Measurements from ENCODE around the gene SULT2B1.

Gene SULT2B1

DNA sequence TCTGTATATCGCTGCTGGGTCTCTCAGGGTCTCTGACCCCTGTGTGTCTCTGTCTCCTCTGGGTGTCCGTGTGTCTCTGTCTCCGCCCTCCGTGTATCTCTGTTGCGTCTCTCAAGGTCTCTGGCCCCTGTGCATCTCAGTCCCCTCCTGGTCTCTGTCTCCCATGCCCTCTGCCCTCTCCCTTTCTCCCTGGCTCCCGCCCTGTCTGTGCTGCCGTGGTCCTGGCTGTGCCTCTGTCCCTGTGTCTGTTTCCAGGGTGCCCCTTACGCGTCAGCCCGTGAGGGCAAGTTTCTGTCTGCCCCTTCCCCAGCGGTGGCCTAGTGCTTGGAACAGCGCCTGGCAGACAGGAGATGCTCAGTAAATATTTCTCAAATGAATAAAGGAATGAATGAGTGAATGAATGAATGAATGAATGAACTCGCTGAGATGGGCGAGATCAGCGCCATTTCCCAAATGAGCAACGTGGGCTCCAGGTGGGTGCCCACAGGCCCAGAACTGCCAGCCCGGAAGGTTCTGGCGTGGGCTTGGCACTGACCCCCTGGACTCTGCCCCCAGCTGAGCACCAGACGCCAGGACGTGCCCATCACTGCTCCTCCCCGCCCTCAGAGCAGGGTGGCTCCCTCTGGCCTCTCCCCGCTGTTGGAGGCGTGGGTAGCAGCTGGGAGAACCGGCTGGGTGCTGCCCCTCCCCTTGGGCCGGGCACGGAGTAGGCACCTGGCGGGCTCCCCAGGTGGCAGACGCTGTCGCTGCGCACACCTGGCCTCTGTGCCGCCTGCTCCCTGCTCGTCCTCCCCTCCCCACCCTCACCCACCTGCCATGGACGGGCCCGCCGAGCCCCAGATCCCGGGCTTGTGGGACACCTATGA lies at the start of gene SULT2B1:
Gene SULT2B1 (plus strand): TSS at position 736 of the 866 bp plus-strand sequence. CDS start 81 bp downstream, at position 817.
- peak; percentile 35 for ATAC-seq
- no peak within 1 kb of the TSS for H3K27ac Mint-ChIP-seq

GRCh38 chr19:48502350-48503018 lies 49.5 kb upstream of the SULT2B1 start:
- peak overlapping the region in 1 of 2 donors; percentile 89 for H3K27ac Mint-ChIP-seq
- peak overlapping the region; percentile 70 to 83 for H3K4me3 Mint-ChIP-seq
- DNase-seq = peak in 1 of 2 donors; percentile 66

More for the DNA sequence above, at the start of gene SULT2B1:
- Mint-ChIP-seq H3K4me3 (no peak within 1 kb of the TSS), H3K4me1 (no peaks in the 10 kb centered on the region), H3K27me3 (no peaks in the 10 kb centered on the region), H3K9me3 (no peaks in the 10 kb centered on the region)
- DNase-seq = no peak

DNA sequence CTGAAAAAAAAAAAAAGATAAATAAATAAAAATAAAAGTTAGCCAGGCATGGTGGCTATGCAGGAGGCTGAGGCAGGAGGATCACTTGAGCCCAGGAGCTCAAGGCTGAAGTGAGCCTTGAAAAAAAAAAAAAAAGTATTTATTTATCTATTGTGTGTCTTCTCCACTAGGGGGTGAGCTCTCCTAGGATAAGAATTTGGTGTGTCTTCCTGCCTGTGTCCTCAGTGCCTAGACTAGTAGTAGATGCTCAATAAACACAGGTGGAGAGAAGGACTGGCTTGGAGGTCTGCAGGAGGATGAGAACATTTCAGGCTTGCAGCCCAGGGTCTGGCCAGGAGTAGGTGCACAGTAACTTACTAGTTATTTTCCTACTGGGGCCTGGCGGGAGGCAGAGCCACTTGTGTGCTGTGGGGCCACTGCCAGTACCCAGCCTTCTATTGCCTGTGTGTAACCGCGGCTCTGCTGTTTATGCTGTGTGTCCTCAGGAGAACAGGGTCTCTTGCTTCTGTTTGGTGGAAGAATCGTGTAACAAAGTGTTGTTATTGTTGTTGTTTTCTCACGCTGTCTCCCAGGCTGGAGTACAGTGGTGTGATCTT lies 45.7 kb upstream of the SULT2B1 start:
- ATAC-seq = peak; percentile 42
- Mint-ChIP-seq H3K27me3 (no peaks in the 10 kb centered on the region), H3K4me1 (peaks cover 30% of the 10 kb centered on the region), H3K4me3 (no peak overlapping the region), H3K27ac (peak overlapping the region in 1 of 2 donors; percentile 35), H3K9me3 (no peaks in the 10 kb centered on the region)
- DNase-seq = no peak

More at GRCh38 chr19:48502350-48503018, 49.5 kb upstream of the SULT2B1 start:
- Mint-ChIP-seq H3K4me1 (peaks cover 31% of the 10 kb centered on the region), H3K9me3 (no peaks in the 10 kb centered on the region), H3K27me3 (no peaks in the 10 kb centered on the region)
- ATAC-seq = no peak

GRCh38 chr19:48507911-48508439 lies 44.0 kb upstream of the SULT2B1 start:
- Mint-ChIP-seq H3K4me1 (peaks cover 15% of the 10 kb centered on the region), H3K4me3 (no peak overlapping the region), H3K27me3 (no peaks in the 10 kb centered on the region), H3K9me3 (no peaks in the 10 kb centered on the region), H3K27ac (no peak overlapping the region)
- no peak for DNase-seq
- no peak for ATAC-seq

DNA sequence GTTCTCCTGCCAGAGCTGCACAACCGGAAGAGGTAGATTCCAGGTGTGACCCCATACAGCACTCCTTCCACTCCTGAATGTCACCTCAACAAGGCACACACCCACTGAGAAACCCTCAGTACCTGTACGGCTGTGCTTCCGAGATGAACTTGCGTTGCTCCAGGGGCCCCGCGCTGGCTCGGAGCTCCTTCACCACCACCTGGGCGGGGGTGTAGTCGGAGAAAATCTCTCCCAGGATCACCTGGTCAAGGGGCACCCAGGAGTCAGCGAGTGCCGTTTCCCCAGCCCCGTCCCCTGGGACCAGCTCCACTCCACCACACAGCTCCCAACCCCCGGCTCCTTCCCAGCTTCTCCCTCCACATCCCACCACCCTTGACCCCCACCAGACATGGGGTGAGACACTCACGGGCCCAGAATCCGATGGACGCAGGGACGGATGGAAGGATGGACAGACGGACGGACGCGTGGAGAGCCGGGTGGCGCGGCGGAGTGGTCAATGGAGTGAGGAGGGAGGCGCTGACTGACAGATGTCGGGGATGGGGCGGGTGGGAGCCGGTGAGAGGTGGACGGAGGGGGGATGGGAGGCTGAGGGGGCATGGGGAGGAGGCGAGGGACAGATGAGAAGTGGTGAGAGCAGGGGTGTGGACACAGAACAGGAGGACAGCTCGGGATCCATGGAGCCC lies 43.1 kb upstream of the SULT2B1 start:
- DNase-seq (no peak), ATAC-seq (no peak)
- Mint-ChIP-seq H3K4me3 (no peak overlapping the region), H3K27ac (no peak overlapping the region), H3K27me3 (no peaks in the 10 kb centered on the region), H3K9me3 (no peaks in the 10 kb centered on the region), H3K4me1 (peaks cover 17% of the 10 kb centered on the region)

GRCh38 chr19:48509467-48510194 lies 42.3 kb upstream of the SULT2B1 start:
- H3K27ac Mint-ChIP-seq = no peak overlapping the region
- no peaks in the 10 kb centered on the region for H3K27me3 Mint-ChIP-seq
- H3K4me1 Mint-ChIP-seq = peaks cover 23% of the 10 kb centered on the region
- H3K9me3 Mint-ChIP-seq = no peaks in the 10 kb centered on the region
- no peak for DNase-seq
- H3K4me3 Mint-ChIP-seq = peak overlapping the region in 1 of 2 donors; percentile 32
- no peak for ATAC-seq

GRCh38 chr19:48510421-48511268 lies 41.3 kb upstream of the SULT2B1 start:
- ATAC-seq = peak; percentile 62
- no peak overlapping the region for H3K4me3 Mint-ChIP-seq

GRCh38 chr19:48511321-48511731 lies 40.6 kb upstream of the SULT2B1 start:
- H3K27me3 Mint-ChIP-seq = no peaks in the 10 kb centered on the region
- H3K4me3 Mint-ChIP-seq = no peak overlapping the region
- no peak overlapping the region for H3K27ac Mint-ChIP-seq
- ATAC-seq (peak; percentile 18), DNase-seq (peak; percentile 36 to 53)
- H3K9me3 Mint-ChIP-seq = no peaks in the 10 kb centered on the region
- H3K4me1 Mint-ChIP-seq = peaks cover 23% of the 10 kb centered on the region

More at GRCh38 chr19:48510421-48511268, 41.3 kb upstream of the SULT2B1 start:
- Mint-ChIP-seq H3K27ac (peak overlapping the region in 1 of 2 donors; percentile 48), H3K4me1 (peaks cover 23% of the 10 kb centered on the region), H3K9me3 (no peaks in the 10 kb centered on the region), H3K27me3 (no peaks in the 10 kb centered on the region)
- peak; percentile 69 to 75 for DNase-seq

GRCh38 chr19:48511800-48512503 lies 40.0 kb upstream of the SULT2B1 start, which contains the start of gene LMTK3:
LMTK3 (minus strand) TSS chr19:48511835; CDS start chr19:48511576, 259 bp downstream.
- no peaks in the 10 kb centered on the region for H3K9me3 Mint-ChIP-seq

DNA sequence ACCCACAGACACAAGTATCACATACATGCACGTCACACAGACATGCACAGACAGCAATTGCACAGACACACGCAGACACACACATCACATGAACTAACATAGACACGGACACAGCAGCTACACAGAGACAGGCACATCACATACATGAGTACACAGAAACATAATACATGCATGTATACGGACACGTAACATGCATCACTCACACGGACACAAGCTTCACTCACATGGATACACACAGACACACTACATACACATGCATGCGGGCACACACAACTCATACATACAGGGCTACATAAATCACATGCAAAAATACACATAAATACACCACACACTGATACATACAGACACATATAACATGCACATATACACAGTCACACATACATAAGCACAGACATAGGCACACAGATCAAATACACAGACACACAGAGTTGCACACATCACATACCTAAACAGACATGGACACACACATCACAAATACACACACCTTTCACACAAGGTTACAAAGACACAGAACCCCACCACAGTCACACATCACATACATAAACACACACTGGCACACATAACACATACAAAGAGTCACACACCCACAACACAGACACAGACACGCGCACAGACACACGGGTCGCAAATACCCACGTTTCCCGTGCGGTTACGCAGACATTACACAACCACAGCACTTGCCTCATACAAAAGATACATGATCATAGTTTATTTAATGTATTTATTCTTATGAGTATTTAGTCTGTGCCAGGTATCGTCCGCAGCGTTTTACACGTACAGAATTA lies 39.3 kb upstream of the SULT2B1 start:
- Mint-ChIP-seq H3K4me1 (peaks cover 23% of the 10 kb centered on the region), H3K4me3 (no peak overlapping the region), H3K27ac (no peak overlapping the region), H3K9me3 (no peaks in the 10 kb centered on the region), H3K27me3 (no peaks in the 10 kb centered on the region)
- no peak for ATAC-seq
- no peak for DNase-seq

More at GRCh38 chr19:48511800-48512503, 40.0 kb upstream of the SULT2B1 start, which contains the start of gene LMTK3:
- Mint-ChIP-seq H3K4me3 (no peak within 1 kb of the TSS), H3K4me1 (peaks cover 23% of the 10 kb centered on the region), H3K27me3 (no peaks in the 10 kb centered on the region), H3K27ac (peak within 1 kb of the TSS in 1 of 2 donors; percentile 30)
- peak; percentile 66 to 81 for DNase-seq
- ATAC-seq = peak; percentile 61

DNA sequence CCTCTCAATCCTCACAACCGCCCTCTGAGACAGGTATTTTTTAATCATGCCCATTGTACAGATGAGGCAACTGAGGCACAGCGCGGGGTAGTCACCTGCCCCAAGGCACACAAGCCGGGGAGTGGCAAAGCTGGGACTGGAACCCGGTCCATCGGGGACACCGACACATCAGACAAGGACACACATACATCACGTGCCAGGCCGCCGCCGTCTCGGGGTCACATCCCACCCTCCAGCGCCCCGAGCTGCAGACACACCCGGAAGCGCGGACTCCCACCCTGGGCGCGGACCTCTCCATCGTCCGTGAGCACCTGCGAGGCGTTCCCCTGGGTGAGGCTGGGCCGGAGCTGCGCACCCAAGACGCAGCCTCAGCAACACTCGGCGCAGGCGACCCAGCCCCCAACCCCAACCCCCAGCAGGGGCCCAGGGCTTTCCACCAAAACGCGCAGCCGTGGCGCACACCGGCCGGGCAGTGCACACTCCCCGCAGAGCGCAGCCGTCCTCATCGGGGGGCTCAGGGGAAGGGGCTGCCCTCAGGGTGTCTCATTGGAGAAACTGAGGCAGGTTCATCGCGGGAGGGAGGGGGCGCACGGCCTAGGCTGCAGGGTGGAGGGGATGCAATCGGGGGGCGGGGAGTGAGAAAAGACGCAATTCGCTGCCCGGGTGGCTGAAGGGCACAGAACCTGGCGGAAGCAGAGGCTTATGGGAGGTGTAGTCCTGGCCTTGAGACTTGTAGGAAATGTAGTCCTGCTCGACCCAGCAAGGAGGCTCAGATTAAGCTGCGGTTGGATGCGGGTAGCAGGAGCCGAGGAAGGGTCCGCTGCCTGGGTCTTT lies 38.5 kb upstream of the SULT2B1 start:
- Mint-ChIP-seq H3K27me3 (no peaks in the 10 kb centered on the region), H3K27ac (peak overlapping the region in 1 of 2 donors; percentile 55), H3K4me3 (no peak overlapping the region), H3K9me3 (no peaks in the 10 kb centered on the region), H3K4me1 (peaks cover 23% of the 10 kb centered on the region)
- peak; percentile 65 to 74 for DNase-seq
- peak; percentile 81 for ATAC-seq

DNA sequence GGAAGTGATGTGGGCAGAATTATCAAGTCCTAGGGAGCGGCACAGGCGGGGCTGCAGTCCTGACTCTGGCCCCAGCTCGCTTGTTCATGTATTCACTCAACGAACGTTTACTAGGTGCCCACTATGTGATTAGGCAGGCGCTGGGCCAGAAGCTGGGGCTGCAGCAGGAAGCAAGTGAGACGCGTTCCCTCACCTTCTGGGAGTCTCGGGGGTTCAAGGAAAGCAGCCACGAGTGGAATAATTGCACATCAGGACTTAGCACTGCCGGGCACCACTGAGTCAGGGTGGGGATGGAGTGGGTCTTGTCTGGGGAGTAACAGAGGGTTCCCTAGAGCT lies 37.9 kb upstream of the SULT2B1 start:
- DNase-seq (no peak), ATAC-seq (no peak)
- Mint-ChIP-seq H3K9me3 (no peaks in the 10 kb centered on the region), H3K4me3 (no peak overlapping the region), H3K27me3 (no peaks in the 10 kb centered on the region), H3K27ac (no peak overlapping the region), H3K4me1 (peaks cover 23% of the 10 kb centered on the region)
